Measurements from ENCODE around the gene GPR39. TPM values are rescaled to one million over a fixed set of nuclear protein-coding genes. Genes with fewer than 3 reads are reported as not detected.

GPR39 gene
- total RNA-seq, 2 donors from 2014 or later, result 1.9 to 2.7 TPM

DNA sequence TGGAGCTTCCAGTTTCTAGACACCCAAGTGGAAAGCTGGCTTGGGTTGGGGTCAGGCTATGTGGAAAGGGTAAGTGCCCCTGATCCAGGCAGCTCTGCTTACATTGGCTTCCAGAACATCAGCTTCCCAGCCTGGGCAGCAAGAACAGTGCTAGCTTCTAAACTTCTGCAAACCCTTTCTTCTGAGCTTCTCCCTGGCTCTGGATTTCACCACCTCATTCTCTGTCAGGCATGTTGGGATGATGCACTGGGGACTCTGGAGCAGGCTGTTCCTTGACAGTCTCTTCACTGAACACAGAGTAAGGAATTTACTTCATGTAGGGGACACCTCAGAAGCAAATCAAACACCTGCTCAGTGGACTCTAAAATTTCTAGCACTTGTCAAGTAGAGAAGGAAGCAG is 180.6 kb downstream of the GPR39 start:
- DNase-seq (ENCODE audit: low spot score) (no peak), ATAC-seq (ENCODE audit: insufficient number of reproducible peaks, low FRiP score, low read depth) (no peak)
- TF ChIP-seq, protein P1, sequence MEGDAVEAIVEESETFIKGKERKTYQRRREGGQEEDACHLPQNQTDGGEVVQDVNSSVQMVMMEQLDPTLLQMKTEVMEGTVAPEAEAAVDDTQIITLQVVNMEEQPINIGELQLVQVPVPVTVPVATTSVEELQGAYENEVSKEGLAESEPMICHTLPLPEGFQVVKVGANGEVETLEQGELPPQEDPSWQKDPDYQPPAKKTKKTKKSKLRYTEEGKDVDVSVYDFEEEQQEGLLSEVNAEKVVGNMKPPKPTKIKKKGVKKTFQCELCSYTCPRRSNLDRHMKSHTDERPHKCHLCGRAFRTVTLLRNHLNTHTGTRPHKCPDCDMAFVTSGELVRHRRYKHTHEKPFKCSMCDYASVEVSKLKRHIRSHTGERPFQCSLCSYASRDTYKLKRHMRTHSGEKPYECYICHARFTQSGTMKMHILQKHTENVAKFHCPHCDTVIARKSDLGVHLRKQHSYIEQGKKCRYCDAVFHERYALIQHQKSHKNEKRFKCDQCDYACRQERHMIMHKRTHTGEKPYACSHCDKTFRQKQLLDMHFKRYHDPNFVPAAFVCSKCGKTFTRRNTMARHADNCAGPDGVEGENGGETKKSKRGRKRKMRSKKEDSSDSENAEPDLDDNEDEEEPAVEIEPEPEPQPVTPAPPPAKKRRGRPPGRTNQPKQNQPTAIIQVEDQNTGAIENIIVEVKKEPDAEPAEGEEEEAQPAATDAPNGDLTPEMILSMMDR (IDR thresholded peaks at IDR 0.05), result no peak
- Histone ChIP-seq H3K4me3 (no peak overlapping the region), H3K27ac (no peak overlapping the region), H3K9me3 (no peaks in the 10 kb centered on the region), H3K27me3 (replicated peaks; ENCODE audit: insufficient read depth) (no peaks in the 10 kb centered on the region), H3K36me3 (no peaks in the 10 kb centered on the region), H3K4me1 (ENCODE audit: control insufficient read depth in 1 of 2, low read depth in 2 of 2) (no peaks in the 10 kb centered on the region)

DNA sequence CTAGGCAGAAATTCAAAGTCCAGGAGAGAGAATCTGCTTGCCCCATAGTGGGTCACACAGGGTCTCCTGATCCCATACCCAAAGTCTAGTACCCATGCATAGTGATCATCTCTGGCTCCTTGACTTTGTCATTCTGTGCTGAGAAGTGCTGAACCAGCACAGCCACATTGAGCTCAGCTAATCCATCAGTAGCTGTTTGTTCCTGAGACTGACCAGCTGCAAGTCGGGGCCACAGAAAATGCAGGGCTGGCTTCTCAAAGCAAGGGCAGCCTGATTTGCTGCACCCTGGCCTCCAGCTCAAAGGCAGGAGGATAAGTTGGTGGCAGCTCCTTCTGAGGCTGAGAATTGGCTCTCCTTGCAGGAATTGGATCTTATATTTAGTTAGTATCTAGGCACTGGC is 181.2 kb downstream of the GPR39 start:
- Histone ChIP-seq H3K9me3 (no peaks in the 10 kb centered on the region), H3K4me3 (no peak overlapping the region), H3K27me3 (replicated peaks; ENCODE audit: insufficient read depth) (no peaks in the 10 kb centered on the region), H3K4me1 (ENCODE audit: control insufficient read depth in 1 of 2, low read depth in 2 of 2) (no peaks in the 10 kb centered on the region), H3K27ac (no peak overlapping the region), H3K36me3 (no peaks in the 10 kb centered on the region)
- TF ChIP-seq, protein P1 (IDR thresholded peaks at IDR 0.05), result no peak
- ATAC-seq (ENCODE audit: insufficient number of reproducible peaks, low FRiP score, low read depth), result no peak
- DNase-seq (ENCODE audit: low spot score), result no peak

DNA sequence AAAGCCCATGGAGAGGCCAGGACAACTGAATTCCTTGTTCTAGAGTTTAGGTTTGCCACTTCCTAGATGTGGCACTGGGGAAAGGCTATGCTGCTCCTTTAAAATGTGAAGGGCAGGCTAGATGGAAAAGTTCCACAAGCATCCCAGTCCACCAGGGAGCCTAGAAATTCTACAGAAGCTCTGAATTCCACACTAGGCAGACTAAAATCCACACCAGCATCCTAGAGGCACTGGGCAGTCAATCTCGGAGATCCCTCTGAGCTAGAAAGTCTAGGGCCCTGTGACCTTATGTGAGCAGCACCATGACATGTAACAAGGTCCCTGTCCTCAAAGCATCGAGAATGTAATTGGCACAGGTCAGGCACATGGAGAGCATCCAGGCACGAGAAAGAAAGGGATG is 181.9 kb downstream of the GPR39 start:
- Histone ChIP-seq H3K36me3 (no peaks in the 10 kb centered on the region), H3K27me3 (replicated peaks; ENCODE audit: insufficient read depth) (no peaks in the 10 kb centered on the region), H3K27ac (no peak overlapping the region), H3K4me1 (ENCODE audit: control insufficient read depth in 1 of 2, low read depth in 2 of 2) (no peaks in the 10 kb centered on the region), H3K9me3 (no peaks in the 10 kb centered on the region), H3K4me3 (no peak overlapping the region)
- TF ChIP-seq, protein P1 (IDR thresholded peaks at IDR 0.05), result no peak
- no peak for ATAC-seq (ENCODE audit: insufficient number of reproducible peaks, low FRiP score, low read depth)
- no peak for DNase-seq (ENCODE audit: low spot score)

DNA sequence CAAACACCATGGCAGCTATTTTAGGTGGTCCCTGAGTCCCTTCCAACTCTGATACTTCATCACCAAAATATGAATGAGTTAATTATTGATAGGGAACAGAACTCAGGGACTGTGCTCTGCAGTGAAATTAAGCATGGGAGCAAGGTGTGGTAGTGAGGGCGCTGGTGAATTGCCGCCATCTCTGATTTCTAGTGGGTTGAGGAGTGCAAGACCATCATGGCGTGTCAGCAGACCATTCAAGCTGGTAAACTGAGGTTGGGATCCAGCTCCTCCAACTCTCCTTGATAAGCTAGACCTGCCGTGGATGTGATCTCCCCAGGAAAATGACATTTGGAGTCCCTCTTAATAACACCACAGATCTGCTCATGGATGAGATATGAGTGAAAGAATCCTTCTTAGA is 183.0 kb downstream of the GPR39 start:
- H3K36me3 ChIP-seq, result no peaks in the 10 kb centered on the region
- H3K4me3 ChIP-seq, result no peak overlapping the region
- H3K27ac ChIP-seq, result no peak overlapping the region
- no peaks in the 10 kb centered on the region for H3K9me3 ChIP-seq
- no peak for ATAC-seq (ENCODE audit: insufficient number of reproducible peaks, low FRiP score, low read depth)
- no peaks in the 10 kb centered on the region for H3K4me1 ChIP-seq (ENCODE audit: control insufficient read depth in 1 of 2, low read depth in 2 of 2)
- no peak for DNase-seq (ENCODE audit: low spot score)
- H3K27me3 ChIP-seq (replicated peaks; ENCODE audit: insufficient read depth), result no peaks in the 10 kb centered on the region
- TF ChIP-seq, protein P1 (IDR thresholded peaks at IDR 0.05), result no peak

DNA sequence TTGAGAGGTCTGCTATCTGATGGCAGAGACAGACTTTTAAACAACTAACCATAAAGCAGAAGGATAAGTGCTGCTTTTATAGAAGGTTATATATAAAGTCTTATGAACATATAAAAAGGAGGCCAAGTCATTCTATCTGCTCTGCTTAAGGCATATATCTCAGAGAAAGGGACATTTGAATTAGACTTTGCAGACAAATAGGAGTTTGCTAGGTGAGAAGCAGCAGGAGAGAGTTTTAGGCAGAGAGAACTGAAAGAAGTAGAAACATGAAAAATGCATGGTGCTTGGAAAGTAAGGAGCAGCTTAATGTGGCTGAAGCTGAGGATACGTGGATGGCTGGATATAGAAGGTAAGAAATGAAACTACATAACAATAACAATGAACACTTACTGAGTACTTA is 188.0 kb downstream of the GPR39 start:
- Histone ChIP-seq H3K9me3 (no peaks in the 10 kb centered on the region), H3K36me3 (no peaks in the 10 kb centered on the region), H3K27me3 (replicated peaks; ENCODE audit: insufficient read depth) (no peaks in the 10 kb centered on the region), H3K27ac (no peak overlapping the region), H3K4me1 (ENCODE audit: control insufficient read depth in 1 of 2, low read depth in 2 of 2) (no peaks in the 10 kb centered on the region), H3K4me3 (no peak overlapping the region)
- TF ChIP-seq, protein P1 (IDR thresholded peaks at IDR 0.05), result no peak
- no peak for ATAC-seq (ENCODE audit: insufficient number of reproducible peaks, low FRiP score, low read depth)
- DNase-seq (ENCODE audit: low spot score), result no peak
